CD4-positive, alpha-beta T cell (primary cell): ENCODE measurements around the gene CCNB1IP1. TPM values are rescaled to one million over a fixed set of nuclear protein-coding genes. Genes with fewer than 3 reads are reported as not detected.
"Not testable (repeated sequence)": the region's sequence is repeated elsewhere in the genome, so short reads cannot be mapped to it uniquely, and the experiment has no call there.

ENCODE experiments used
- ATAC-seq: fragments of 200-7000 bp; cut with Tn5 transposase; one replicate; pipeline ENCODE4 v1.10.0; 2022; ENCODE audit warnings: mild to moderate bottlenecking; ENCODE audit not compliant: poor library complexity
- CTCF ChIA-PET: fragments of 350-600 bp; sonication (Branson Sonifier 250); formaldehyde crosslinking; loops from one replicate; lab custom pipeline; 2021; ENCODE audit warnings: antibody characterized with exemption, inconsistent platforms; lab: Charles Lee
- POLR2A ChIA-PET: fragments of 350-600 bp; sonication (Branson Sonifier 250); formaldehyde crosslinking; loops from one replicate; lab custom pipeline; 2021; ENCODE audit warnings: antibody characterized with exemption, inconsistent platforms; lab: Charles Lee
- DNase-seq, 14 experiments: peaks; one replicate each; pipeline ENCODE4 v3.0.0-alpha.2; 2013 to 2020; ENCODE audit warnings: mixed read lengths in 2 of 14
- H3K27ac ChIP-seq, 2 donors: one replicate each; pipeline versions ENCODE4 v1.5.1 to v1.7.0; 2013; ENCODE audit warnings: low read length in 2 of 2, low read depth in 1 of 2, mild to moderate bottlenecking in 1 of 2
- H3K27me3 ChIP-seq, 2 experiments: 1 replicate in 1 of 2; 2 replicates in 1 of 2; pipeline versions ENCODE4 v1.6.1 to v1.7.0; 2013; ENCODE audit warnings: low read length in 2 of 2, control low read depth in 1 of 2, mild to moderate bottlenecking in 1 of 2, moderate library complexity in 1 of 2; ENCODE audit not compliant: insufficient read depth in 2 of 2, control insufficient read depth in 1 of 2
- H3K36me3 ChIP-seq: one replicate; pipeline ENCODE4 v1.6.1; 2013; ENCODE audit warnings: low read length, control low read depth; ENCODE audit not compliant: insufficient read depth
- H3K4me1 ChIP-seq: one replicate; pipeline ENCODE4 v1.6.1; 2013; ENCODE audit warnings: low read length, control low read depth; ENCODE audit not compliant: insufficient read depth
- H3K4me3 ChIP-seq: one replicate; pipeline ENCODE4 v1.5.1; 2013; ENCODE audit warnings: mild to moderate bottlenecking, low read length, moderate library complexity
- H3K9me3 ChIP-seq, 2 experiments: 1 replicate in 1 of 2; 2 replicates in 1 of 2; pipeline versions ENCODE4 v1.6.1 to v1.7.0; 2013; ENCODE audit warnings: low read length in 2 of 2, mild to moderate bottlenecking in 2 of 2, control low read depth in 1 of 2, moderate library complexity in 1 of 2; ENCODE audit not compliant: control insufficient read depth in 1 of 2, insufficient read depth in 1 of 2
- H3K27ac Mint-ChIP-seq: one replicate; pipeline ENCODE4 v1.8.0; 2020; ENCODE audit warnings: mixed read lengths
- H3K27me3 Mint-ChIP-seq: one replicate; pipeline ENCODE4 v1.8.0; 2021; ENCODE audit warnings: mixed read lengths
- H3K36me3 Mint-ChIP-seq: one replicate; pipeline ENCODE4 v1.8.0; 2021; ENCODE audit warnings: low read depth, mixed read lengths
- H3K4me1 Mint-ChIP-seq: one replicate; pipeline ENCODE4 v1.8.0; 2021; ENCODE audit warnings: low read depth, mixed read lengths
- H3K4me3 Mint-ChIP-seq: one replicate; pipeline ENCODE4 v1.8.0; 2020; ENCODE audit warnings: mild to moderate bottlenecking, mixed read lengths
- H3K9me3 Mint-ChIP-seq: one replicate; pipeline ENCODE4 v1.8.0; 2020; ENCODE audit warnings: mixed read lengths
- intact Hi-C, 2 experiments: fragments of 100-400 bp; cut with DNase I in 1 of 2; cut with micrococcal nuclease in 1 of 2; formaldehyde crosslinking; loops; one replicate each; pipeline versions ENCODE4 v1.15.1 to v1.9.0; 2023 to 2025; cut with DNase I, micrococcal nuclease
- total RNA-seq, 174 experiments: library from RNA in 2 of 174; stranded (reverse) in 2 of 174; gene quantifications; one replicate each; pipeline ENCODE4 v1.2.3 and lab custom pipeline; 2021 to 2026
- TF ChIP-seq, protein P1 (sequence below): fragments of 200-600 bp; IDR thresholded peaks from one replicate; pipeline ENCODE4 v1.8.0; 2022; ENCODE audit warnings: antibody characterized with exemption, mild to moderate bottlenecking

The CCNB1IP1 gene
- total RNA-seq, 2 experiments from 2014 or later: 26.2 to 27.4 TPM

DNA sequence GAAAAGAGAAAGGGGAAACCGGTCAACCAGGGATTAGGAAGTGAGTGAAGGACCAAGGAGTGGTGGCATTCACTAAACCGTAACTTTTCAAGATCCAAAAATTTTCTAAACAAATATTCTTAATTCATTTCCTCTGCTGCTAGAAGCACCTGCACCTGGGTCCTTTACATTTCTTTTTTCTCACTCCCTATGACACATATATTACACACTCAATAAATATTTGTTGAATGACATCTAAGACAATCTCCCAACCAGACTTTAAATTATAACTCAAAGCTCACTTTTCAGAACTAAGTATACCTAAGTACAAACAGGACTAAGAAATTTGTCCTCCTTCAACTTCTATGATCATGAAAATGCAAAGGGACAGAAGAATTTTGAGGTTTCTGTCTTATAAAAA lies 38.4 kb downstream of the CCNB1IP1 start:
- Histone ChIP-seq H3K27me3 (no peaks in the 10 kb centered on the region), H3K36me3 (peaks cover 91% of the 10 kb centered on the region), H3K9me3 (no peaks in the 10 kb centered on the region), H3K27ac (no peak overlapping the region), H3K4me3 (no peak overlapping the region), H3K4me1 (no peaks in the 10 kb centered on the region)
- DNase-seq (no peak), ATAC-seq (no peak)
- Mint-ChIP-seq H3K4me1 (no peaks in the 10 kb centered on the region), H3K27me3 (no peaks in the 10 kb centered on the region), H3K36me3 (peaks cover 91% of the 10 kb centered on the region), H3K9me3 (no peaks in the 10 kb centered on the region), H3K27ac (no peak overlapping the region), H3K4me3 (no peak overlapping the region)
- ChIA-PET POLR2A (no interaction called here), CTCF (no interaction called here)
- intact Hi-C loops: no loop called here
- TF ChIP-seq, protein P1, sequence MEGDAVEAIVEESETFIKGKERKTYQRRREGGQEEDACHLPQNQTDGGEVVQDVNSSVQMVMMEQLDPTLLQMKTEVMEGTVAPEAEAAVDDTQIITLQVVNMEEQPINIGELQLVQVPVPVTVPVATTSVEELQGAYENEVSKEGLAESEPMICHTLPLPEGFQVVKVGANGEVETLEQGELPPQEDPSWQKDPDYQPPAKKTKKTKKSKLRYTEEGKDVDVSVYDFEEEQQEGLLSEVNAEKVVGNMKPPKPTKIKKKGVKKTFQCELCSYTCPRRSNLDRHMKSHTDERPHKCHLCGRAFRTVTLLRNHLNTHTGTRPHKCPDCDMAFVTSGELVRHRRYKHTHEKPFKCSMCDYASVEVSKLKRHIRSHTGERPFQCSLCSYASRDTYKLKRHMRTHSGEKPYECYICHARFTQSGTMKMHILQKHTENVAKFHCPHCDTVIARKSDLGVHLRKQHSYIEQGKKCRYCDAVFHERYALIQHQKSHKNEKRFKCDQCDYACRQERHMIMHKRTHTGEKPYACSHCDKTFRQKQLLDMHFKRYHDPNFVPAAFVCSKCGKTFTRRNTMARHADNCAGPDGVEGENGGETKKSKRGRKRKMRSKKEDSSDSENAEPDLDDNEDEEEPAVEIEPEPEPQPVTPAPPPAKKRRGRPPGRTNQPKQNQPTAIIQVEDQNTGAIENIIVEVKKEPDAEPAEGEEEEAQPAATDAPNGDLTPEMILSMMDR: no peak

DNA sequence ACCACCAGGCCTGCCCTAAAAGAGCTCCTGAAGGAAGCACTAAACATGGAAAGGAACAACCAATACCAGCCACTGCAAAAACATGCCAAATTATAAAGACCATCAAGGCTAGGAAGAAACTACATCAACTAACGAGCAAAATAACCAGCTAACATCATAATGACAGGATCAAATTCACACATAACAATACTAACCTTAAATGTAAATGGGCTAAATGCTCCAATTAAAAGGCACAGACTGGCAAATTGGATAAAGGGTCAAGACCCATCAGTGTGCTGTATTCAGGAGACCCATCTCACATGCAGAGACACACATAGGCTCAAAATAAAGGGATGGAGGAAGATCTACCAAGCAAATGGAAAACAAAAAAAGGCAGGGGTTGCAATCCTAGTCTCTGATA lies 51.1 kb downstream of the CCNB1IP1 start:
- H3K4me3 Mint-ChIP-seq, POLR2A ChIA-PET, H3K27me3 Mint-ChIP-seq, H3K27me3 ChIP-seq, H3K9me3 Mint-ChIP-seq, H3K4me3 ChIP-seq, DNase-seq, H3K27ac Mint-ChIP-seq, ATAC-seq, CTCF ChIA-PET, H3K27ac ChIP-seq, intact Hi-C loops, H3K36me3 ChIP-seq: not testable (repeated sequence)
- Mint-ChIP-seq H3K36me3 (peaks cover 89% of the 10 kb centered on the region), H3K4me1 (peaks cover 28% of the 10 kb centered on the region)
- Histone ChIP-seq H3K9me3 (peaks cover 0 to 12% of the 10 kb centered on the region in 2 experiments), H3K4me1 (peaks cover 17% of the 10 kb centered on the region)

DNA sequence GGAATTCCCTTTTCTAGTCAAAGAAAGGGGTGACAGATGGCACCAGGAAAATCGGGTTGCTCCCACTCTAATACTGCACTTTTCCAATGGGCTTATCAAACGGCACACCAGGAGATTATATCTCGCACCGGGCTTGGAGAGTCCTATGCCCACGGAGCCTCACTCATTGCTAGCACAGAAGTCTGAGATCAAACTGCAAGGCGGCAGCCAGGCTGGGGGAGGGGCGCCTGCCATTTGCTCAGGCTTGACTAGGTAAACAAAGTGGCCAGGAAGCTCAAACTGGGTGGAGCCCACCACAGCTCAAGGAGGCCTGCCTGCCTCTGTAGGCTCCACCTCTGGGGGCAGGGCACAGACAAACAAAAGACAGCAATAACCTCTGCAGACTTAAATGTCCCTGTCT lies 52.8 kb downstream of the CCNB1IP1 start:
- H3K9me3 Mint-ChIP-seq, H3K36me3 ChIP-seq, H3K27ac Mint-ChIP-seq, H3K4me3 Mint-ChIP-seq, H3K27me3 Mint-ChIP-seq, H3K27me3 ChIP-seq, H3K27ac ChIP-seq, intact Hi-C loops, ATAC-seq, CTCF ChIA-PET, H3K4me3 ChIP-seq, POLR2A ChIA-PET: not testable (repeated sequence)
- peak in 5 of 14 experiments; percentile 7 to 43 (median 12) for DNase-seq
- H3K4me1 ChIP-seq: peaks cover 17% of the 10 kb centered on the region
- Mint-ChIP-seq H3K4me1 (peaks cover 28% of the 10 kb centered on the region), H3K36me3 (peaks cover 87% of the 10 kb centered on the region)
- H3K9me3 ChIP-seq: peaks cover 0 to 12% of the 10 kb centered on the region in 2 experiments

DNA sequence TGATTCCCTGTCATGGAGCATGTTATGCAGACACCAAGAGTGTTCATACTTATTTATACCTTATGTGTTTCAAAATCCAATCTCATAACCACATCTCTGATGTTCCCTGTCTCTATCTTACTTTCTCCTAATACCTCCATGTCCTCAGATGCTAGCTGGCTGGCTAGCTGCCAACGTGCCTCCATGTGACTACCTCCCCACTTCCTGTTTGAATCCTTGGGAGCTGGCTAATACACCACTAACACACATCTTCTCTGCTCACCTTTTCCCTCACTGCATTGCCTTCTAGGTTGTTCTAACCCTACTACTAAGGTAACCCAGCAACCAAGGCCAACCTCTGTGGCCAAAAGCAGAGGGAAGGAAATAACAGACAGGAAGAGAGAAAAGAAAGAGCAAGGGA lies 54.7 kb downstream of the CCNB1IP1 start:
- peaks cover 9 to 12% of the 10 kb centered on the region in 2 experiments for H3K9me3 ChIP-seq
- peak overlapping the region; percentile 0 for H3K27ac Mint-ChIP-seq
- peaks cover 28% of the 10 kb centered on the region for H3K4me1 Mint-ChIP-seq
- H3K4me3 Mint-ChIP-seq: no peak overlapping the region
- H3K27ac ChIP-seq: no peak overlapping the region
- no peaks in the 10 kb centered on the region for H3K27me3 Mint-ChIP-seq
- TF ChIP-seq, protein P1: no peak
- intact Hi-C loops: no loop called here
- ChIA-PET POLR2A (no interaction called here), CTCF (no interaction called here)
- no peaks in the 10 kb centered on the region for H3K27me3 ChIP-seq
- no peaks in the 10 kb centered on the region for H3K36me3 ChIP-seq
- peaks cover 9% of the 10 kb centered on the region for H3K9me3 Mint-ChIP-seq
- DNase-seq (peak in 5 of 14 experiments; percentile 5 to 66 (median 17)), ATAC-seq (no peak)
- no peak overlapping the region for H3K4me3 ChIP-seq
- H3K36me3 Mint-ChIP-seq: peaks cover 90% of the 10 kb centered on the region
- peaks cover 17% of the 10 kb centered on the region for H3K4me1 ChIP-seq
